ENCODE measurements around the gene VENTX.

The VENTX gene

GRCh38 chr10:133249975-133250754, 12.5 kb downstream of the VENTX start (continued):
- no peak for TF ChIP-seq CREB5 (CRISPR knock-in tag; IDR thresholded peaks at IDR 0.05; ENCODE audit: low read depth)

GRCh38 chr10:133251388-133252222, 13.9 kb downstream of the VENTX start:
- ATAC-seq = no peak; the same call in 2 of the 3 replicates
- TF ChIP-seq ZFP3 (CRISPR knock-in tag; IDR thresholded peaks at IDR 0.05) (no peak), ZNF8 (CRISPR knock-in tag; IDR thresholded peaks at IDR 0.05) (no peak), SNAI2 (CRISPR knock-in tag; IDR thresholded peaks at IDR 0.05) (no peak), ESRRG (CRISPR knock-in tag; IDR thresholded peaks at IDR 0.05) (no peak), CSRNP3 (CRISPR knock-in tag; IDR thresholded peaks at IDR 0.05) (no peak)

- ATAC-seq = no peak
- TF ChIP-seq TOX (CRISPR knock-in tag; IDR thresholded peaks at IDR 0.05; ENCODE audit: borderline replicate concordance) (no peak), POU6F1 (CRISPR knock-in tag; IDR thresholded peaks at IDR 0.05; ENCODE audit: borderline replicate concordance, low read depth) (no peak), CREB5 (CRISPR knock-in tag; IDR thresholded peaks at IDR 0.05; ENCODE audit: low read depth) (no peak), ZNF70 (CRISPR knock-in tag; IDR thresholded peaks at IDR 0.05) (no peak), ISL1 (CRISPR knock-in tag; IDR thresholded peaks at IDR 0.05) (no peak), ZFP30 (CRISPR knock-in tag; IDR thresholded peaks at IDR 0.05) (no peak), ZNF565 (CRISPR knock-in tag; conservative IDR thresholded peaks at IDR 0.05; ENCODE audit: low read depth) (no peak), GLIS3 (CRISPR knock-in tag; IDR thresholded peaks at IDR 0.05) (no peak), CSDC2 (CRISPR knock-in tag; IDR thresholded peaks at IDR 0.05) (no peak)
- TF ChIP-seq, protein P1, sequence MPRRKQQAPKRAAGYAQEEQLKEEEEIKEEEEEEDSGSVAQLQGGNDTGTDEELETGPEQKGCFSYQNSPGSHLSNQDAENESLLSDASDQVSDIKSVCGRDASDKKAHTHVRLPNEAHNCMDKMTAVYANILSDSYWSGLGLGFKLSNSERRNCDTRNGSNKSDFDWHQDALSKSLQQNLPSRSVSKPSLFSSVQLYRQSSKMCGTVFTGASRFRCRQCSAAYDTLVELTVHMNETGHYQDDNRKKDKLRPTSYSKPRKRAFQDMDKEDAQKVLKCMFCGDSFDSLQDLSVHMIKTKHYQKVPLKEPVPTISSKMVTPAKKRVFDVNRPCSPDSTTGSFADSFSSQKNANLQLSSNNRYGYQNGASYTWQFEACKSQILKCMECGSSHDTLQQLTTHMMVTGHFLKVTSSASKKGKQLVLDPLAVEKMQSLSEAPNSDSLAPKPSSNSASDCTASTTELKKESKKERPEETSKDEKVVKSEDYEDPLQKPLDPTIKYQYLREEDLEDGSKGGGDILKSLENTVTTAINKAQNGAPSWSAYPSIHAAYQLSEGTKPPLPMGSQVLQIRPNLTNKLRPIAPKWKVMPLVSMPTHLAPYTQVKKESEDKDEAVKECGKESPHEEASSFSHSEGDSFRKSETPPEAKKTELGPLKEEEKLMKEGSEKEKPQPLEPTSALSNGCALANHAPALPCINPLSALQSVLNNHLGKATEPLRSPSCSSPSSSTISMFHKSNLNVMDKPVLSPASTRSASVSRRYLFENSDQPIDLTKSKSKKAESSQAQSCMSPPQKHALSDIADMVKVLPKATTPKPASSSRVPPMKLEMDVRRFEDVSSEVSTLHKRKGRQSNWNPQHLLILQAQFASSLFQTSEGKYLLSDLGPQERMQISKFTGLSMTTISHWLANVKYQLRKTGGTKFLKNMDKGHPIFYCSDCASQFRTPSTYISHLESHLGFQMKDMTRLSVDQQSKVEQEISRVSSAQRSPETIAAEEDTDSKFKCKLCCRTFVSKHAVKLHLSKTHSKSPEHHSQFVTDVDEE (CRISPR knock-in tag; IDR thresholded peaks at IDR 0.05) = no peak
Observed at GRCh38 chr10:133252223-133252552, 14.5 kb downstream of the VENTX start.

DNA sequence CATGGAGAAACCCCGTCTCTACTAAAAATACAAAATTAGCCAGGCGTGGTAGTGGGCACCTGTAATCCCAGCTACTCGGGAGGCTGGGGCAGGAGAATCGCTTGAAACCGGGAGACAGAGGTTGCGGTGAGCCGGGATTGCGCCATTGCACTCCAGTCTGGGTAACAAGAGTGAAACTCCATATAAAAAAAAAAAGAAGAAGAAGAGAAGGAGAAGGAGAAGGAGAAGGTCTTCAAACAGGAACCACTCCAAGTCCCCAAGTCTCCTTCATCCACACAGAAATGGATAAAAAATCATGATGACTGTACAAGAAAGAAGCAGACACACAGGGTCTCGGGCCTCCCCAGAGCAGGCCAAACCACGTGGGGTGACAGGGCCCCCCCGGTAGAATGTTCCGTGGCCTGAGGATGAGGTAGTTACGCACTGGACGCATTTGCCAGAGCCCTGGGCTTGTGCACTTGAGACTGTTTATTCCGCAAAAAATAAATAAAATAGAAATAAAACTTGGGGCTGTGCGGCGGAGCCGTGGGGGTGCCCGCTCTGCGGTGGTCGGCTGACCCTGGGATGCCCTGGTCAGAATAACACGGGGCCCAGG, 15.8 kb downstream of the VENTX start:
- TF ChIP-seq TCF4 (CRISPR knock-in tag; IDR thresholded peaks at IDR 0.05; ENCODE audit: borderline replicate concordance) (no peak), ZFP30 (CRISPR knock-in tag; IDR thresholded peaks at IDR 0.05) (no peak), CREB5 (CRISPR knock-in tag; IDR thresholded peaks at IDR 0.05; ENCODE audit: low read depth) (no peak), SNAI2 (CRISPR knock-in tag; IDR thresholded peaks at IDR 0.05) (no peak)
- no peak for ATAC-seq

Data from SK-N-SH treated with all-trans-retinoic acid at 6 μM for 48 hours (cell line).